Gastroesophageal sphincter (tissue), 3 donors: Measurements from ENCODE around the gene KLC3.

Experiments used
- CTCF ChIP-seq, 4 experiments: fragments of 200-600 bp in 2 of 4; fragments of 450-650 bp in 2 of 4; sonication (generic) in 1 of 4; IDR thresholded peaks; one replicate each; pipeline ENCODE4 v1.5.1; 2017 to 2019; ENCODE audit warnings: antibody characterized with exemption in 4 of 4, mild to moderate bottlenecking in 2 of 4, moderate library complexity in 2 of 4
- EP300 ChIP-seq: sonication (generic); formaldehyde crosslinking; IDR thresholded peaks from one replicate; pipeline ENCODE4 v1.6.1; 2017; ENCODE audit warnings: antibody characterized with exemption, mild to moderate bottlenecking
- POLR2A ChIP-seq, 2 donors: fragments of 450-650 bp; IDR thresholded peaks; one replicate each; pipeline ENCODE4 v1.6.1; 2017; ENCODE audit warnings: antibody characterized with exemption in 2 of 2, mild to moderate bottlenecking in 2 of 2, moderate library complexity in 1 of 2

GRCh38 chr19:45336696-45337251 is 3.8 kb upstream of the KLC3 start:
- no peak for TF ChIP-seq POLR2A (IDR thresholded peaks at IDR 0.05)
- TF ChIP-seq EP300: no peak
- TF ChIP-seq CTCF (IDR thresholded peaks at IDR 0.05): no peak
